Vagina (tissue), 2 donors: ENCODE data around the gene PALLD. TPM values are rescaled to one million over a fixed set of nuclear protein-coding genes. Genes with fewer than 3 reads are reported as not detected.

Experiments
- DNase-seq, 2 donors: peaks; one replicate each; pipeline ENCODE4 v3.0.0-alpha.2; 2017; ENCODE audit errors: extremely low spot score in 2 of 2
- H3K27ac ChIP-seq: fragments of 200-600 bp; sonication (generic); one replicate; pipeline ENCODE4 v1.5.1; 2019
- H3K27me3 ChIP-seq: fragments of 200-600 bp; sonication (generic); one replicate; pipeline ENCODE4 v1.5.1; 2019
- H3K36me3 ChIP-seq, 2 donors: fragments of 200-600 bp; sonication (generic); one replicate each; pipeline ENCODE4 v1.5.1; 2017 to 2019
- H3K4me1 ChIP-seq: fragments of 200-600 bp; sonication (generic); one replicate; pipeline ENCODE4 v1.5.1; 2019
- H3K4me3 ChIP-seq, 2 donors: fragments of 200-600 bp; sonication (generic); 1 replicate in 1 of 2; 2 replicates in 1 of 2; pipeline ENCODE4 v1.5.1; 2016 to 2019
- H3K9me3 ChIP-seq: fragments of 200-600 bp; sonication (generic); one replicate; pipeline ENCODE4 v1.5.1; 2019
- CTCF ChIP-seq, 3 experiments: fragments of 450-650 bp in 2 of 3; fragments of 200-600 bp in 1 of 3; sonication (generic) in 1 of 3; IDR thresholded peaks; one replicate each; pipeline ENCODE4 v1.5.1; 2017 to 2019; ENCODE audit warnings: antibody characterized with exemption in 3 of 3, mild to moderate bottlenecking in 2 of 3, moderate library complexity in 2 of 3
- POLR2A ChIP-seq, 2 donors: fragments of 450-650 bp; IDR thresholded peaks; one replicate each; pipeline ENCODE4 v1.6.1; 2017; ENCODE audit warnings: antibody characterized with exemption in 2 of 2, mild to moderate bottlenecking in 2 of 2, moderate library complexity in 2 of 2
- POLR2AphosphoS5 ChIP-seq, 2 donors: sonication (generic); formaldehyde crosslinking; IDR thresholded peaks; one replicate each; pipeline ENCODE4 v1.9.0; 2017; ENCODE audit warnings: antibody characterized with exemption in 2 of 2, mild to moderate bottlenecking in 2 of 2, low read depth in 1 of 2; ENCODE audit not compliant: insufficient read depth in 1 of 2
- intact Hi-C: fragments of 100-400 bp; cut with DNase I; formaldehyde crosslinking; loops from one replicate; pipeline ENCODE4 v1.15.1; 2023
- total RNA-seq: library from RNA; depleted of rRNA; stranded (reverse); fragments of >200 nt; gene quantifications from one replicate; pipeline ENCODE4 v1.2.3, GENCODE V29; 2016

Gene PALLD
- total RNA-seq, 1 donor from 2014 or later = 229 TPM

- intact Hi-C loops = no loop called here
- H3K27ac ChIP-seq = peak overlapping the region; percentile 32
- H3K4me3 ChIP-seq = no peak overlapping the region
- no peak for DNase-seq
- no peaks in the 10 kb centered on the region for H3K36me3 ChIP-seq
- peaks cover 7% of the 10 kb centered on the region for H3K4me1 ChIP-seq
- TF ChIP-seq POLR2AphosphoS5 (IDR thresholded peaks at IDR 0.05; ENCODE audit: insufficient read depth in 1 of 2, low read depth in 1 of 2) (no peak), POLR2A (IDR thresholded peaks at IDR 0.05) (no peak), CTCF (IDR thresholded peaks at IDR 0.05) (no peak)
- no peaks in the 10 kb centered on the region for H3K9me3 ChIP-seq
- H3K27me3 ChIP-seq = no peaks in the 10 kb centered on the region
These were observed 238.1 kb downstream of the PALLD start for GRCh38 chr4:168734703-168735678.

GRCh38 chr4:168735735-168736134 lies 238.9 kb downstream of the PALLD start:
- no peak overlapping the region for H3K27ac ChIP-seq
- intact Hi-C loops = no loop called here
- no peaks in the 10 kb centered on the region for H3K9me3 ChIP-seq
- DNase-seq = no peak
- H3K36me3 ChIP-seq = no peaks in the 10 kb centered on the region
- H3K4me1 ChIP-seq = peaks cover 7% of the 10 kb centered on the region
- no peak for TF ChIP-seq CTCF (IDR thresholded peaks at IDR 0.05)
- no peak for TF ChIP-seq POLR2AphosphoS5 (IDR thresholded peaks at IDR 0.05; ENCODE audit: insufficient read depth in 1 of 2, low read depth in 1 of 2)
- TF ChIP-seq POLR2A (IDR thresholded peaks at IDR 0.05) = no peak
- H3K27me3 ChIP-seq = no peaks in the 10 kb centered on the region
- H3K4me3 ChIP-seq = no peak overlapping the region

- TF ChIP-seq CTCF (IDR thresholded peaks at IDR 0.05) (no peak), POLR2A (IDR thresholded peaks at IDR 0.05) (no peak), POLR2AphosphoS5 (IDR thresholded peaks at IDR 0.05; ENCODE audit: insufficient read depth in 1 of 2, low read depth in 1 of 2) (no peak)
- intact Hi-C loops = no loop called here
- H3K36me3 ChIP-seq = no peaks in the 10 kb centered on the region
- H3K27me3 ChIP-seq = no peaks in the 10 kb centered on the region
- H3K9me3 ChIP-seq = no peaks in the 10 kb centered on the region
- DNase-seq = no peak
- H3K4me3 ChIP-seq = no peak overlapping the region
- H3K27ac ChIP-seq = no peak overlapping the region
- H3K4me1 ChIP-seq = peaks cover 17% of the 10 kb centered on the region
These were observed 240.3 kb downstream of the PALLD start for GRCh38 chr4:168736860-168737805.

- no peak for DNase-seq
- no peaks in the 10 kb centered on the region for H3K27me3 ChIP-seq
- peaks cover 19% of the 10 kb centered on the region for H3K4me1 ChIP-seq
- no peak for TF ChIP-seq POLR2A (IDR thresholded peaks at IDR 0.05)
- no peak for TF ChIP-seq CTCF (IDR thresholded peaks at IDR 0.05)
- TF ChIP-seq POLR2AphosphoS5 (IDR thresholded peaks at IDR 0.05; ENCODE audit: insufficient read depth in 1 of 2, low read depth in 1 of 2) = no peak
- H3K36me3 ChIP-seq = no peaks in the 10 kb centered on the region
- H3K9me3 ChIP-seq = no peaks in the 10 kb centered on the region
- intact Hi-C loops = no loop called here
- H3K27ac ChIP-seq = no peak overlapping the region
- no peak overlapping the region for H3K4me3 ChIP-seq
These were observed 240.9 kb downstream of the PALLD start for GRCh38 chr4:168737806-168738172.
